Measurements from ENCODE around the gene RASGRP1.
"Not testable (repeated sequence)": the region's sequence is repeated elsewhere in the genome, so short reads cannot be mapped to it uniquely, and the experiment has no call there.

RASGRP1 gene

DNA sequence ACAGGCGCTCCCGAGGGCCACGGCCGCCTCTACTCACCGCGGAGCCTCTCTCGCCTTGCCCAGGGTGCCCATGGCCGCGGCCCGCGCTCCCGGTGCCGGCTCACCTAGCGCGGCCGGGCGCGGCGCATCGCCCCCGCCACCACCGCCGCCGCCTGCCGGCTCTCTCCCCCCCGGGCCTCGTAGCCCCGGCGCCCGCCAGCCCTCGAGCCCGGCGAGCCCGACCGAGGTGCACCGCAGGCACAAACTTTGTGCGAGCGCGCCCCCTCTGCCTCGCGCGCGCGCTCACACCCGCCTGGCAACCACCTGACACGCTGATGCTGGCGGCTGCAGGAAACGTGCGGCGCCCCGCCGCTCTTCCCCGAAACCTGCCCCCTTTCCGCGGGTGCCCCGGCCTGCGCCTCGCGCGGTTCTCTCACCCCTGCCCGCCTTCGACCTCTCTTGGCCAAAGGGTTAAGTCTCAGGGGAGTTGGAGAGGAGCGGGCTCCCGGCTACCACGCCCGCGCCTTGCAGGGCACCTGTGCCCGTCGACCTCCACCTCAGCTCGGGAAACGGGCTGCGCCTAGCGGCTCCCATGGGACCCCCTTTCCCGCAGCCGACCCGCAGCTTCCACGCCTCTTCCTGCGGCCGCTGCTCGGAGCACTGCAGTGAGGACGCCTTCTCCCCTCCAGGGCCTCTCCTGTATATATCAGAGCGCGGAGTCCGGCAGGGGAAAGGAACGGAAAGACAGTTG, at the start of gene RASGRP1:
TSS of gene RASGRP1 (minus strand) at position 258 of the 730 bp plus-strand sequence. CDS start at position 72, 186 bp downstream.
- peak; percentile 87 for DNase-seq (ENCODE audit: low spot score)

DNA sequence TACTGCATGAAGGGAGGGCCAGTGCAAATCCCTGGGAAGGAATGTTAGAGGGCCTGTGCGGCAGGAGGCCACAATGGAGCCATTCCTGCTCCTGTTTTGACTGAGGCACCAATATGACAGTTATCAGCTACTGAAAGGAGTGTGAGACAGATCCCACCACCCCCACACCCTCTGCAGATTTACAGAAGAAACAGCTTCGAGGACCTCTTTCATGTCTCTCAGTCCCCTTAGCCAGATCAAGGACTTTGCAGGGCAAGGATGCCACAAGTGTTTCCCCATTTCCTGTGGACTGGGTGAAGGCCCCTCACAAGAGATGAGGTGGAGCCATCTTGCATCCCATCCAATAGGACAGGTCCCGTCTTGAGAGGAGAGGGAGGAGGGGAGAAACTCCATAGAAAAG, 48.5 kb upstream of the RASGRP1 start:
- no peak for DNase-seq (ENCODE audit: low spot score)

DNA sequence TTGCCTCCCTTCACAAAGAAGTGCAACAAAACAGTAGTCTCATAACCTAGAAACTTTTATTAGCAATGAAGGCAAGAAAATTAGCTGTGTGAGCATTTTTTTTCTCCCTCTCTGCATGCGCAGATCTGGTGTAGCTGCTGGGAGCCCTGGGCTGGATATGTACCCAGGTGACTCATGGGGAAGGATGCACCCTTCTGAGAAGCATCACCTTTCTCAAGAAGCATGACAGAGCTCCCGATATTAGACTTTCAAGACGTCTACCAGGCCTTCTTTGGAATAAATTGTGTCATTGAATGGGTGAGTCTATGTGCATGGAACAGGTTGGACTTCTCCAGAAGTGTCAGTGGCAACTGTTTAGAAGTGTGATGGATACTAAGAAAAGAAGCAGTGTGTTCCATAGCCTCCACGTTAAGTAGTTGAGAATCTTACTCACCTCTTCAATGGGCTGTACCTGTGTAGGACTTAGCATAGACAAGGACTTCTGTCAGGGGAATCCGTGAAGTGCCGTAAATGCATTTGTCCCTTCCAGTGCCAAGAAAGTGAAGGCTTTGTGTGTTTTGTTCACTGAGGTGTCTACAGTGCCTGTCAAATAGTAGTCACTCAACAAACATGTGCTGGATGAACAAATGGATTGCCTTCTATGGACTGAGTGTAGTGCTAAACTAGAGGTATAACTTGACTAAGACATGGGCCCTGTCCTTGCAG, 47.7 kb upstream of the RASGRP1 start:
- no peak for DNase-seq (ENCODE audit: low spot score)

DNA sequence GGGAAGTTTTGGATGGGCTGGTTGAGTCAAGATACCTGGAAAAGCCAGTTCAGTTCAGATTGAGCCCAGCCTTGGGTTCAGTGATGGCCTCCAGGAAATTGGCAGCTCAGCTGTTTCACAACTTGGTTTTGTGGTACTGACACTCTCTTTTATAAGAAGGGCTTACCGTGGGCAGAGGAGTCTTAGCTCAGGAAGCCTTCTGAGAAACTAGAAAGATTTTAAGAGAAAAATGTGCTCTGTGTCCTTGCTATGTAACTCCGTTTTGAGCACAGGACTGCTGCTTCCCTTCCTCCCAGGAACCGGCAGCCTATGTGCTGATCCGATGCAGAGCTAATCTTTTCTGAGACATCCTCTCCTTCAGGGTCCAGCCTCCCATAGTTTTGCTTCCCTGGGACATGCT, 46.6 kb upstream of the RASGRP1 start:
- DNase-seq (ENCODE audit: low spot score), result no peak

- DNase-seq (ENCODE audit: low spot score), result no peak
Observed at GRCh38 chr15:38610748-38611147, 46.1 kb upstream of the RASGRP1 start.

- no peak for DNase-seq (ENCODE audit: low spot score)
Observed at GRCh38 chr15:38609097-38609738, 44.6 kb upstream of the RASGRP1 start.

DNA sequence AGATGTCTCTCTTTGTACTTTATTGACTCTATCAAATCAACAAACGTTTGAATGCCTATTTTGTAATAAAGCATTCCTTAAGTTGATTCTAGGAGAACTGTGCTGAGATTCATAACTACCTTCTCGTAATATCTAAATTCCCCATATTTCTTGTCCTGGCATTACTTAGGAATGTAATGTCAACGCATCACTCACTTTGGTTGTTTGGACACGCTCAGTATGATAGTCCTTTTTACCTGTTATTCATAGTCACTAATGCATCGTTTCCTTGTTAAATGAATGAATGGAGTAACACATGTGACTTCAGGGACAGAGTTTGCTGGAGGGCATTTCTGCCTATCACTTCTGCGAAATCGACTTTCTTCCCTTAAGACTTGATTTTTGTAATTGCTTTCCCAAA, 44.1 kb upstream of the RASGRP1 start:
- no peak for DNase-seq (ENCODE audit: low spot score)

DNA sequence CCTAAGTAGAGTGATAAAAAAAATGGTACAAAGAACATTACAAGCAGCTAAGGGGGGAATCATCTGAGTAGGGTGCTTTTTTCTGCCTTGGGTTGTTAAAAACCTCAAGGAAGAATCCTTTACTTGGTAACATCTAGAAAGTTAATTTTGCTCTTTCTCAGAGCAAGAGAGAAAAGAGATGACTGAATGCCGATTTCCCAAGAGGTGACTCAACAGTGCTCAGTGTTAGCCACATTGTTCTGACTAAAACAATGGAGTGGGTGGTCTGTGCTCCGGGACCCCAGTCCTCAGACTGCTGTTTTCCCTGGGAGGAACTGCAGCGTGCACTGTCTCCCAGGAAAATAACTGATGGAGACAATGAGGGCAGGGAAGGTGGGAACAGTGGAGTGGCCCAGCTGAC, 41.1 kb upstream of the RASGRP1 start:
- no peak for DNase-seq (ENCODE audit: low spot score)

GRCh38 chr15:38603672-38604071, 39.1 kb upstream of the RASGRP1 start:
- no peak for DNase-seq (ENCODE audit: low spot score)

DNA sequence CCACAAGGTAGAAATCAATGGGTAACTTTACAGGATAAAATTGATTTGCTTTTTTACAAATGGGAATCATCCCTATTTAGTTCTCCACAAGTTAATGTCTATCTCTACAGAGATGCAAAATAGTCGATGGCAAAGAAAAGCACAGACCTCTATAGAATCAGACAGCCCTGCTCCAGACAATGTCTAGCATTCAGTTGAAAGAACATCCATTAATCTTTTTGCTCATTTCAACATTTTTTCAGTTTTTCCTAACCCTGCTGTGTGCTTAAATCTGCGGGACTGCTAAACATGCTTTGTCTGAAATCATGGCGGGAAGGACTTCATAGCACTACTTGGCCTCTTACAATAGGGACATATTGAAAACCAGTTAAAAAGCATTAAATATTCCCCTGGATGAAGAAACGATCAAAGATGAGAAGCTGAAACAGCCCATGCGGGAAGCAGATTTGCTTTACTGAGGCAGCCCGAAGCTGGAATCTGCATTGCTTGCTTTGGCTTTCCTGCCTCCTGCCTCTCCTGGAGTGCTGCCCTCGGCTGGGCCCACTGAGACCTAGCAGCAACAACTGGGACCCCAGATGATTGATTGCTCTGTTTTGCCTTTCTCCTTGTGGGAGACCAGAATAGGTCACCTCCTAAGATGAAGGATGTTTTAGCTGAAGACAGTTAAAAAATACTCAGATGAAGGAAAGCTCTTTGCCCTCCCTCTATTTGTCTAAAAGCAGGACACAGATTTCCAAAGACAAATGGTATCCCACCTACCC, 38.5 kb upstream of the RASGRP1 start:
- DNase-seq (ENCODE audit: low spot score), result peak; percentile 22

DNA sequence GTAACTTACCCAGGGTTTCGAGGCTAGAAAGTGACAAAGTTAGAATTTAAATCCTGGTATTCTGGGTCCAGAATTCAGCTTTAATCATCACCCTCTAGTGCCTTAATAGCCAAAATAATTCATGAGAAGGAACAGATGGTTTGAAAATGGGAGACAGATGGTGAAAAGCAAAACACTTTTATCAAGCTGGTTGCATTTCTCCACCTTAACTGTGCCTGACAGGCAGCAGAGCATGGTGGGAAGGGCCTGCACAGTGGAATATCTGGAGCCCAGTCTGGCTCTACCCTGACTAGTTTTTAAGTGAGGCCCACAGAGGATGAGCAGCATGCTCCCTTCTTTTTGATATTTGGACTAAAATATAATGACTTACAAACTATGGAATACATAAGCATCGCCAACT, 35.6 kb upstream of the RASGRP1 start:
- DNase-seq (ENCODE audit: low spot score), result no peak

GRCh38 chr15:38598749-38599148, 34.1 kb upstream of the RASGRP1 start:
- no peak for DNase-seq (ENCODE audit: low spot score)

DNA sequence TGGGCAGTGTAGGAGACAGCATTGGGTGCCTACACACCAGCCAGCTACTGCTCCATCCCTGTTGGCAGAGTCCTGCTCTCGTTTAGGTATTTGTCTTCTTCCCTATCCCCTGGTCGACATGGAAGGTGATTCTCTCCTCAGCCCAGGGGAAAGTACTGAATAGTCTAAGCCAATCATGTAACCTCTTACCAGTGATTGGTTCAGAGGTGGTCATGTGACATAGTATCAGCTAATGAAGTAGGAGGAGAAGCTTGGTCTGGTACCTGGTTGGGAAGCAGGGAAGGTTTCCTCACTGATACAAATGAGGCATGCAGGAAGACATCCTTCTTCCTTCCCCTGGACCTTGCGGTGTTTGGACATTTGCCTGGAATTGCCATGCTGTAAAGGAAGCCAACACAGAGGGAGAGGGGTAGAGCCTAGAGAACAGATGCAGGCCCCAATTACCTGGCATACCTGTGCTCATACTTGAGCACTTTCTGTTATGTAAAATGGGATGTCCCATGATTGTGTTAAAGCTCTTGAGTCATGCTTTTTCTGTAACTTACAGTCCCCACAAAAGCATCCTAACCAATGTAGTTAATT, 32.7 kb upstream of the RASGRP1 start:
- no peak for DNase-seq (ENCODE audit: low spot score)

DNA sequence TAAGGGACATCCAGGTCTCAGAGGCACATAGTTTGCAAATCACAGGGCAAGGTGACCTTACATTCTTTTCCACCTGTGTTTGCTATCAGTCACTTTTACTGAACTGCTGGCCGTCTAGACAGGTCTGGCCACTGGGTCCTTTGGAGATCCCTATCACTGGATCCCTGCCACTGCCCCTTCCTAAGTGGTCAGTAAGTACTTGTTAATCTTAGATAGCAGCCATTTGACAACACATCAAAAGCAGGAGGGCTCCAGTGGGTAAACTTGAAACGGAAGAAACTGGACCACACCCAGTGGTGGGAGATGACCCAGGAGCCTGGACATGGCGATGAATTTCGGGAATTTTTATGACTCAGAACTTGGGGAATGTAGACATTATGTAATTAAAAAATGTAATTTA, 28.9 kb upstream of the RASGRP1 start:
- no peak for DNase-seq (ENCODE audit: low spot score)

- no peak for DNase-seq (ENCODE audit: low spot score)
Observed at GRCh38 chr15:38589502-38589901, 24.9 kb upstream of the RASGRP1 start.

DNA sequence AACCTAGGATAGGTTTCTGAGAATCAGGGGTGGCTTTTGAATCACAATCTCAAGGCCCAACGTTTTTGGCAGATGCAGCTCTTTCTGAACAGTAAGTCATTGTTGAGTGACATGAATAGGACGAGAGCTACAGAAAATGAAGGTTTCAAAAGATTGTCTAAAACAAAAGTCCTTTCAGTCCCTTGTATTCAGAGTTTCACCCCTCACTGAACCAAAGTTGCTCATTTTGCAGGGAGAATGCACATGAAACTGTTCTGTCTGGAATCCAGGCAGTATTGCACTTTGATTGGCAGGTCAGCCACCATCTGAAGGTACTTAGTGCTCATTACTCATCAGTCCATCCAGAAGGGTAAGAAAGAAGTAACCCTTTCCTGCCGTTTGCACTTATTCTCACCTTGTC, 24.1 kb upstream of the RASGRP1 start:
- no peak for DNase-seq (ENCODE audit: low spot score)

DNA sequence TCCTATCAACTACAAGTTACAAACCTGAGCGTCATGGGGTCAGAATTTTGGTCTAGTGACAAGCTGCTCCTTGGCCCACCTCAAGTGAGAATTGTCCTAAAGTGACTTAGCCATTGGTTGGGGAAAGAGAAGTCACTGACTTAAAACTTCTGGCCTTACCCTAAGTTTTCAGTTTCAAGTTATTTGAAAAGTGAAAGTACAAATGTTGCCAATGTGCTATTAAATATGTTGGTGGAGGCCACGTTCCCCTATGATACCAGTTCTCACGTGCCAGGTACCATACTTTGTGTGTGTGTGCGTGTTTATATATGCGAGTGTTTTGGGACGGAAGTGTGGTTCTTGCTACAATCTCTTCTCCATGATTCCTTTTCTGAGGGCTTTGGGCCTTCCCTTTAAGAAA, 22.6 kb upstream of the RASGRP1 start:
- DNase-seq (ENCODE audit: low spot score), result no peak

GRCh38 chr15:38586005-38586404, 21.4 kb upstream of the RASGRP1 start:
- not testable (repeated sequence) for DNase-seq (ENCODE audit: low spot score)

DNA sequence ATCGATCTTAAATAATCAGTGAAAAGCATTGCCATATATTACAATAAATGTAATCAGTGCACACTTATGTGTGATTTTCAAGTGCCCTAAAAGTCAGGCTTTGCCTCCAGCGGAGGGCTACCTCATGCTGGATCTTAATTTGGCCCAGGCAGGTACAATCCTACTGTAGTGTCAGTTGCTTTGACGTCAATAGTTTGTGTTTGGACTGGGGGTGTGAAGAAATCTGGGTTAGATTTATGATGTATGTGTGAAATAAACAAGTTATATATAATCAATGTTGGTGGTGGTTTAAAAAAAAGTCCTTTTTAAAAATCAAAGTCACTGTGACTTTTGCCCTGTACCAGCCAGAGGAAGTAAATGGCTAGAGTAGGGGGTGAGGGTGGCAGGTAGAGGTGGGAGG, 14.0 kb upstream of the RASGRP1 start:
- DNase-seq (ENCODE audit: low spot score), result no peak

GRCh38 chr15:38577424-38577987, 12.9 kb upstream of the RASGRP1 start:
- no peak for DNase-seq (ENCODE audit: low spot score)

DNA sequence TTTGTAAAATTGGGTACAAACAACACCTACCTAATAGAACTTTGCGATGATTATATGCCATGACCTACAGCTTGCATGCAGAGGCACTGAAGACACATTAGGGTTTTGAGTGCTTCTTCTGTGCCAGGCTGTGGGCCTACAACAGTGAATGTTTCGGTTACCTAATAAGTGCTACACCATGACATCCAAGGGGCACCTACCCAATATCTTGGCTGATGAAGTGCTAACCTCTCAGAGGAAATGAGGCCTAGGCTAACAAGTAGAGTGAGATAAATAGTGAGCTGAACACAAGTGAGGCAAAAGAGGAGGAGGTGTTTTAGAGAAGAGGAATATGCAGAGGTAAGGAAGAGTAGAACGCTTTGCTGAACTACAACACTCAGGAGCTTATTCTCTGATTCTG, 12.2 kb upstream of the RASGRP1 start:
- DNase-seq (ENCODE audit: low spot score), result no peak

DNA sequence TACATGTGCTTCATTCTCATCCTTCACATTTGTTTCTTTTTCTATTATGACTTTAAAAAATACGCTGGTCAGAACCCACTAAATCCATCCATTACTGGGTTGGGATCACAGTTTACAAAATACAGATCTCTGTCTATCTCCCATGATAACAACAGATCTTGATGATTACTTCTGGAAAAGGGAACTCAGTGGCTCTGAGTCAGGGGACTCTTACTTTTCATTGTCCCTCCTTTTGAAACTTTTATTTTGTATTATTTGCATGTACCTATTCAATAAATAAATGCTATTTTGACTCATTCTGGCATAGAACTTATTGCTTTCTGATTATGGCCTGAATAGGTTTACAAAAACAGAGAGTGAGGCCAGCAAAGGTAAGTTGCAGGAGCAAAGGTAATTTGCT, 11.6 kb upstream of the RASGRP1 start:
- DNase-seq (ENCODE audit: low spot score), result no peak

Measured in iPS-NIHi11 (cell line).